Ishikawa (cell line): ENCODE measurements around the gene ZCCHC10.

ENCODE experiments used
- CEBPB ChIP-seq: IDR thresholded peaks from 2 replicates; pipeline ENCODE4 v1.6.1; 2012
- CREB1 ChIP-seq: IDR thresholded peaks from 2 replicates; pipeline ENCODE4 v1.6.1; 2012; ENCODE audit warnings: low read depth
- EGR1 ChIP-seq: IDR thresholded peaks from 2 replicates; pipeline ENCODE4 v1.6.1; 2012
- EP300 ChIP-seq: IDR thresholded peaks from 2 replicates; pipeline ENCODE4 v1.6.1; 2012; ENCODE audit warnings: borderline replicate concordance
- FOXM1 ChIP-seq: IDR thresholded peaks from 2 replicates; pipeline ENCODE4 v1.6.1; 2012; ENCODE audit warnings: low read depth, borderline replicate concordance
- NFIC ChIP-seq: IDR thresholded peaks from 2 replicates; pipeline ENCODE4 v1.6.1; 2012
- RAD21 ChIP-seq: IDR thresholded peaks from 2 replicates; pipeline ENCODE4 v1.6.1; 2012; ENCODE audit warnings: low read depth
- TAF1 ChIP-seq: IDR thresholded peaks from 2 replicates; pipeline ENCODE4 v1.6.1; 2012; ENCODE audit warnings: low read depth, mild to moderate bottlenecking
- TCF12 ChIP-seq: IDR thresholded peaks from 2 replicates; pipeline ENCODE4 v1.6.1; 2012; ENCODE audit warnings: low read depth
- TEAD4 ChIP-seq: IDR thresholded peaks from 2 replicates; pipeline ENCODE4 v1.6.1; 2012
- YY1 ChIP-seq: IDR thresholded peaks from 2 replicates; pipeline ENCODE4 v1.6.1; 2012; ENCODE audit warnings: low read depth
- ZBTB7A ChIP-seq: IDR thresholded peaks from 2 replicates; pipeline ENCODE4 v1.6.1; 2012; ENCODE audit warnings: low read depth
- TF ChIP-seq, protein P1 (sequence below): IDR thresholded peaks from 2 replicates; pipeline ENCODE4 v1.6.1; 2012; ENCODE audit warnings: low read depth, mild to moderate bottlenecking
- TF ChIP-seq, protein P2 (sequence below): IDR thresholded peaks from 2 replicates; pipeline ENCODE4 v1.6.1; 2012
- TF ChIP-seq, protein P3 (sequence below): IDR thresholded peaks from 2 replicates; pipeline ENCODE4 v1.6.1; 2012

Gene ZCCHC10

DNA sequence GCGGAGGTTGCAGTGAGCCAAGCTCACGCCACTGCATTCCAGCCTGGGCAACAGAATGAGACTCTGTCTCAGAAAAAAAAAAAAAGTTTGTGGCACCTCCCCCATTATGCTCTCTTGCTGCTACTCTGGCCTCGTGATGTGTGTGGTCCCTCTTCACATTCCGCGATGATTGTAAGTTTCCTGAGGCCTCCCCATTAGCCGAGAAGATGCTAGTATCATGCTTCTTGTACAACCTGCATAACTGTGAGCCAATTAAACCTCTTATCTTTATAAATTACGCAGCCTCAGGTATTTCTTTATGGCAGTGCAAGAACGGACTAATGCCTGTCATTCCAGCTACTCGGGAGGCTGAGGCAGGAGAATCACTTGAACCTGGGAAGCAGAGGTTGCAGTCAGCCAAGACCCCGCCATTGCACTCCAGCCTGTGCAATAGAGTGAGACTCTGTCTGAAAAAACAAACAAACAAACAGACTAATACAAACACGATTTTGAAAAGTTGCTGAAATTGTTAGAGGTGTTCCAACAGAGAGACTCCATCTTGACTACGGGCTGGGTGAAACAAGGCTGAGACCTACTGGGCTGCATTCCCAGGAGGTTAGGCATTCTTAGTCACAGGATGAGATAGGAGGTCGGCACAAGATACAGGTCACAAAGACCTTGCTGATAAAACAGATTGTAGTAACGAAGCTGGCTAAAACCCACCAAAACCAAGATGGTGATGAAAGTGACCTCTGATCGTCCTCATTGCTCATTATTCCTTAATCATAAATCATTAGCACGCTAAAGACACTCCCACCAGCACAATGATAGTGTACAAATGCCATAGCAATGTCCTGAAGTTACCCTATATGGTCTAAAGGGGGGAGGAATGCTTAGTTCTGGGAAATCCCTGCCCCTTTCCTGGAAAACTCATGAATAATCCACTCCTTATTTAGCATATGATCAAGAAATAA, 54.6 kb downstream of the ZCCHC10 start:
- TF ChIP-seq TAF1 (no peak), TEAD4 (no peak), EGR1 (no peak), CREB1 (no peak), TCF12 (no peak), RAD21 (no peak), EP300 (no peak), YY1 (no peak), CEBPB (no peak), NFIC (no peak), ZBTB7A (no peak), FOXM1 (no peak)
- TF ChIP-seq, protein P1, sequence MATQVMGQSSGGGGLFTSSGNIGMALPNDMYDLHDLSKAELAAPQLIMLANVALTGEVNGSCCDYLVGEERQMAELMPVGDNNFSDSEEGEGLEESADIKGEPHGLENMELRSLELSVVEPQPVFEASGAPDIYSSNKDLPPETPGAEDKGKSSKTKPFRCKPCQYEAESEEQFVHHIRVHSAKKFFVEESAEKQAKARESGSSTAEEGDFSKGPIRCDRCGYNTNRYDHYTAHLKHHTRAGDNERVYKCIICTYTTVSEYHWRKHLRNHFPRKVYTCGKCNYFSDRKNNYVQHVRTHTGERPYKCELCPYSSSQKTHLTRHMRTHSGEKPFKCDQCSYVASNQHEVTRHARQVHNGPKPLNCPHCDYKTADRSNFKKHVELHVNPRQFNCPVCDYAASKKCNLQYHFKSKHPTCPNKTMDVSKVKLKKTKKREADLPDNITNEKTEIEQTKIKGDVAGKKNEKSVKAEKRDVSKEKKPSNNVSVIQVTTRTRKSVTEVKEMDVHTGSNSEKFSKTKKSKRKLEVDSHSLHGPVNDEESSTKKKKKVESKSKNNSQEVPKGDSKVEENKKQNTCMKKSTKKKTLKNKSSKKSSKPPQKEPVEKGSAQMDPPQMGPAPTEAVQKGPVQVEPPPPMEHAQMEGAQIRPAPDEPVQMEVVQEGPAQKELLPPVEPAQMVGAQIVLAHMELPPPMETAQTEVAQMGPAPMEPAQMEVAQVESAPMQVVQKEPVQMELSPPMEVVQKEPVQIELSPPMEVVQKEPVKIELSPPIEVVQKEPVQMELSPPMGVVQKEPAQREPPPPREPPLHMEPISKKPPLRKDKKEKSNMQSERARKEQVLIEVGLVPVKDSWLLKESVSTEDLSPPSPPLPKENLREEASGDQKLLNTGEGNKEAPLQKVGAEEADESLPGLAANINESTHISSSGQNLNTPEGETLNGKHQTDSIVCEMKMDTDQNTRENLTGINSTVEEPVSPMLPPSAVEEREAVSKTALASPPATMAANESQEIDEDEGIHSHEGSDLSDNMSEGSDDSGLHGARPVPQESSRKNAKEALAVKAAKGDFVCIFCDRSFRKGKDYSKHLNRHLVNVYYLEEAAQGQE: no peak
- TF ChIP-seq, protein P2, sequence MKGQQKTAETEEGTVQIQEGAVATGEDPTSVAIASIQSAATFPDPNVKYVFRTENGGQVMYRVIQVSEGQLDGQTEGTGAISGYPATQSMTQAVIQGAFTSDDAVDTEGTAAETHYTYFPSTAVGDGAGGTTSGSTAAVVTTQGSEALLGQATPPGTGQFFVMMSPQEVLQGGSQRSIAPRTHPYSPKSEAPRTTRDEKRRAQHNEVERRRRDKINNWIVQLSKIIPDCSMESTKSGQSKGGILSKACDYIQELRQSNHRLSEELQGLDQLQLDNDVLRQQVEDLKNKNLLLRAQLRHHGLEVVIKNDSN: no peak
- TF ChIP-seq, protein P3, sequence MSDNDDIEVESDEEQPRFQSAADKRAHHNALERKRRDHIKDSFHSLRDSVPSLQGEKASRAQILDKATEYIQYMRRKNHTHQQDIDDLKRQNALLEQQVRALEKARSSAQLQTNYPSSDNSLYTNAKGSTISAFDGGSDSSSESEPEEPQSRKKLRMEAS: no peak

DNA sequence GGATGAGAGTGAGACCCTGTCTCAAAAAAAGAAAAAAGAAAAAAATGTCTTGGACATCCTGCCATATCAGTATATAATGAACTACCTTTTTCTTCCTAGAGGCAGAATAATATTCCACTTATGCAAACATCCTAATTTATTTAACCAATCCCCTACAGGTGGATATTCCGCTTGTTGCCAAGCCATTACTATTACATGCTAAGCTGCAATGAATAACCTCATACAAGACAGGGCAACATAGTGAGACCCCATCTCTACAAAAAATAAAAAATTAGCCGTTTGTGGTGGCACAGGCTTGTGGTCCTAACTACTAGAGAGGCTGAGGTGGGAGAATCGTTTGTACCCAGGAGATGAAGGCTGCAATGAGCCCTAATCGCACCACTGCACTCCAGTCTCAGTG, 61.2 kb downstream of the ZCCHC10 start:
- TF ChIP-seq TAF1: no peak
- TF ChIP-seq, protein P3: no peak
- TF ChIP-seq FOXM1: no peak

DNA sequence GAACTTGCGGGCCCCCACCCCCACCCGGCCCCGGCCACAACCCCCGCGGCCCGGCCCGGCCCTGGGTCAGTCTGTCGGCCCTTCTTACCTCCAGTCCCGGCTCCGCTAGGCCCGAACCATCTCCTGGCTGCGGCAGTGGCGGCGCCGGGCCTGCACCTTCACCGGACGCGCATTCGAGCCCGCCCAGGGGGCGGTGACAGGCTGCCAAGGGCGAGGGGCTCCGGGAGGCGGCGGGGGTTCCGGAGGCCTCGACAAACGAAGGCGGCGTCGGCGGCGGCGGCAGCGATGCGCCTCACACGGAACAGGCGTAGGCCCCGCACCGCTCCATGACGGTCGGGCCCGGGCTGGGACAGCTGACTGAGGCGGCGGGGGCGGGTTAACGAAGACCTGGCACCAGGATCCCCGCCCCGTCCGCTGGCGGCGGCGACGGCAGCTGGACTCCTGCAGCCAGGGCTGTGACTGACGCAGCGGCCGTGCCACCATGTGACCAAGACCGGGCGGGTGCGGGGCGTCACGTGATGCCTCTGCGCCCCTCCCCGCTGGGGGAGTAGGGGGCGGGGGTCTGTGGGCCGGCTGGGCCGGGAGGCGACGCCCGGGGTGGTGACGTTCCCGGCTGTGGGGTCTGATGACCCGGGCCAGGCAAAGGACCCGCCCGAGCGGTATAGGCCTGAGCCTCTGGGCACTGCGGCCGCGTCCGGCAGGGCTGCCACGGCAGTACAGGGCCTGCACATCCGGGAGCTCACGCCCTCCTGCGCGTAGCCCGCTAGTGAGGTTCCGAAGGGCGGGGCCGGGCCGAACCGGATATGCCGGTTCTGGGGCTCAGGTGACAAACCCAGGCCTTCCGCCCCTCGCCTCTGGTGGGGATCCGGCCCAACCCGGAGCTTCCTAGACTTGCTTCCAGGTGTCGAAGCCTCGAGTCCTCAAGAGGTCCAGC, 62.9 kb downstream of the ZCCHC10 start, which contains the start of gene AFF4:
AFF4 (minus strand) TSS at position 464 of the 934 bp plus-strand sequence. CDS start 26,445 bp downstream, outside the sequence.
- TF ChIP-seq ZBTB7A (peak; percentile 97), TAF1 (peak; percentile 81), FOXM1 (no peak), EGR1 (peak; percentile 86), YY1 (no peak; the same call in 1 of the 2 replicates), CREB1 (peak; percentile 33; the same call in 1 of the 2 replicates), TCF12 (peak; percentile 50), NFIC (no peak), CEBPB (no peak)
- TF ChIP-seq, protein P3: peak; percentile 81
- TF ChIP-seq, protein P1: no peak
- TF ChIP-seq, protein P2: peak; percentile 100

DNA sequence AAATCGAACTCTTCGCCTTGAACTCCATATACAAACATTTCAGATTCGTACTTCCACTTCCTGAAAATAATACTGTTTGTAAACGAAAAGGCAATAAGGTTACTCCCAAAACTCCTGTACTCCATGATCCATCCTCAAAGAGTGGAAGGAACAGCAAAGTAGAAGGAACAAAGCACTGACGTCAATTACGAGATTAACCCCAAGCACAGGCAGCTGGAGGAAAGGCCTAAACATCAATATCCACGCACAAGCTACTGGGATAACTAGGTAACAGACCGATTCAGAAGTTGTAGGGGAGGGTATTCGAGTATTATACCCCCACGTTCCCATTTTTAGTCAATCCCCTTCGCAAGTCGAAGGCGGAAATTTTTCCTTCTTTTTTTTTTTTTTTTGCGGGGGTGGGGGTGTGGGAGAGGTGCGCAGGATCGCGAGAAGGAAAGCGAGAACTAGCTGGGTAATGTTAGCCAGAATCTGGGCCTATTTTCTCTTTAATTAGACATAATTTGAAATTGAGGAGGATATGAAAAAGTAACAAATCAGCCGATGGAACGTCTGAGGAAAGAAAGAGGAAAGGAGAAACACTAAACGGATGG, 63.8 kb downstream of the ZCCHC10 start:
- TF ChIP-seq, protein P1: no peak
- TF ChIP-seq EP300: no peak
- TF ChIP-seq, protein P3: 0 out of 2 replicates have a peak, but pooled peaks have one; percentile 15
- TF ChIP-seq TAF1: no peak
- peak; percentile 88 for TF ChIP-seq EGR1
- TF ChIP-seq FOXM1: no peak
